Measurements from ENCODE around the gene CYP2C19. TPM values are rescaled to one million over a fixed set of nuclear protein-coding genes. Genes with fewer than 3 reads are reported as not detected.

Gene CYP2C19
- total RNA-seq, 3 donors from 2014 or later = 0.32 TPM; not detected in 2

DNA sequence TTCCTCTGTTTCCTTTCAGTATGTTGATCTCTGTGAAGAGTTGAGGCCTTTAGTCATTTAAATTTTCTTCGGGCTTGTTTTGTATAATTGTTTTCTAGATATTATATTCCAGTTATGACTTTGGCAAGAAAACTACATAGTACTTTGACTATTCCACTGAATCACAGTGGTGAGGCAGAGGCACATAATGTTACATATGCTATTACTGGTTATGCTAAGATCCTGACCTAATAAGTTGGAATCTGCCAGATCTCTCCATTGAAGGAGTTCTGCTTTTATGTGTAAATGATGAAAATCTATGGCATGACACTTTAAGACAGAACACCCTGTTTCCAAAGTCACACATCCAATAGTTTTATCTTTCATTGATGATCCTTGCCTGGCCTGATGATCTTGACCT is 83.7 kb downstream of the CYP2C19 start:
- Histone ChIP-seq H3K9me3 (no peaks in the 10 kb centered on the region), H3K4me1 (no peaks in the 10 kb centered on the region), H3K27ac (no peak overlapping the region), H3K4me3 (no peak overlapping the region), H3K27me3 (no peaks in the 10 kb centered on the region), H3K36me3 (no peaks in the 10 kb centered on the region)
- intact Hi-C loops (cut with DNase I; ENCODE audit: low total_unique reads) = no loop called here
- no peak for DNase-seq (ENCODE audit: low spot score in 2 of 2)
- no peak for TF ChIP-seq POLR2AphosphoS5 (IDR thresholded peaks at IDR 0.05)
- no peak for TF ChIP-seq POLR2A (IDR thresholded peaks at IDR 0.05)
- TF ChIP-seq, protein P1, sequence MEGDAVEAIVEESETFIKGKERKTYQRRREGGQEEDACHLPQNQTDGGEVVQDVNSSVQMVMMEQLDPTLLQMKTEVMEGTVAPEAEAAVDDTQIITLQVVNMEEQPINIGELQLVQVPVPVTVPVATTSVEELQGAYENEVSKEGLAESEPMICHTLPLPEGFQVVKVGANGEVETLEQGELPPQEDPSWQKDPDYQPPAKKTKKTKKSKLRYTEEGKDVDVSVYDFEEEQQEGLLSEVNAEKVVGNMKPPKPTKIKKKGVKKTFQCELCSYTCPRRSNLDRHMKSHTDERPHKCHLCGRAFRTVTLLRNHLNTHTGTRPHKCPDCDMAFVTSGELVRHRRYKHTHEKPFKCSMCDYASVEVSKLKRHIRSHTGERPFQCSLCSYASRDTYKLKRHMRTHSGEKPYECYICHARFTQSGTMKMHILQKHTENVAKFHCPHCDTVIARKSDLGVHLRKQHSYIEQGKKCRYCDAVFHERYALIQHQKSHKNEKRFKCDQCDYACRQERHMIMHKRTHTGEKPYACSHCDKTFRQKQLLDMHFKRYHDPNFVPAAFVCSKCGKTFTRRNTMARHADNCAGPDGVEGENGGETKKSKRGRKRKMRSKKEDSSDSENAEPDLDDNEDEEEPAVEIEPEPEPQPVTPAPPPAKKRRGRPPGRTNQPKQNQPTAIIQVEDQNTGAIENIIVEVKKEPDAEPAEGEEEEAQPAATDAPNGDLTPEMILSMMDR (IDR thresholded peaks at IDR 0.05) = no peak

DNA sequence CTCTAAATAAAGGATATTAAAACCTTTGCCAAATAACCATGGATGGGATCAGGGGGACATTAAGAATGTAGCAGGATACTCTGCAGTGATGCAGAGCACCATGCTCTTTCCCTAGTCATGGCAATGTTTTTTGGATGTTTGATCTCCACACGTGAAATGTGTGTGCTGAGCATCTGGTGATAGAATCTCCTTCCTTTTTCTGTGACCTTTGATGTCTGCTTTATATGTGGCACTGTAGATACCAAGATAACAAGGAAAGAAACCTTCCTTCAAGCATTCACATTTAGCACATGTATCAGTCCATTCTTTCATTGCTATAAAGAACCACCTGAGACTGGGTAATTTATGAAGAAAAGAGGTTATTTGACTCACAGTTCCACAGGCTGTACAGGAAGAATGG is 88.3 kb downstream of the CYP2C19 start:
- no peak overlapping the region for H3K27ac ChIP-seq
- no peak overlapping the region for H3K4me3 ChIP-seq
- no peaks in the 10 kb centered on the region for H3K4me1 ChIP-seq
- H3K9me3 ChIP-seq = peaks cover 0 to 4% of the 10 kb centered on the region in 2 donors
- TF ChIP-seq, protein P1 (IDR thresholded peaks at IDR 0.05) = no peak
- TF ChIP-seq POLR2A (IDR thresholded peaks at IDR 0.05) (no peak), POLR2AphosphoS5 (IDR thresholded peaks at IDR 0.05) (no peak)
- H3K36me3 ChIP-seq = no peaks in the 10 kb centered on the region
- DNase-seq (ENCODE audit: low spot score in 2 of 2) = no peak
- H3K27me3 ChIP-seq = no peaks in the 10 kb centered on the region
- intact Hi-C loops (cut with DNase I; ENCODE audit: low total_unique reads) = no loop called here

DNA sequence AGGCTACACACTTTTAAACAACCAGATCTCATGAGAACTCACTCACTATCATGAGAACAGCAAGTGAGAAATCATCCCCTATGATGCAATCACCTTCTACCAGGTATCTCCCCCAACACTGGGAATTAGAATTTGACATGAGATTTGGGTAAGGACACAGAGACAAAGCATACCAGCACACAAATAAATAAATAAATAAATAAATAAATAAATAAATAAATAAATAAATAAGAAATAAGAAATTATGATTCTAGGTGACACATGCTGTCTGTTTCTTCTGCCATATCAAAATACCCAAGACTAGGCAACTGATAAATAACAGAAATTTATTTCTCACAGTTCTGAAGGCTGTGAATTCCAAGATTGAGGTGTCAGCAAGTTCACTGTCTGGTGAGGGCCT is 88.8 kb downstream of the CYP2C19 start:
- Histone ChIP-seq H3K27me3 (no peaks in the 10 kb centered on the region), H3K36me3 (no peaks in the 10 kb centered on the region), H3K4me1 (no peaks in the 10 kb centered on the region), H3K27ac (no peak overlapping the region), H3K4me3 (no peak overlapping the region), H3K9me3 (peaks cover 0 to 6% of the 10 kb centered on the region in 2 donors)
- no peak for DNase-seq (ENCODE audit: low spot score in 2 of 2)
- TF ChIP-seq, protein P1 (IDR thresholded peaks at IDR 0.05) = no peak
- TF ChIP-seq POLR2AphosphoS5 (IDR thresholded peaks at IDR 0.05) (no peak), POLR2A (IDR thresholded peaks at IDR 0.05) (no peak)
- intact Hi-C loops (cut with DNase I; ENCODE audit: low total_unique reads) = no loop called here

DNA sequence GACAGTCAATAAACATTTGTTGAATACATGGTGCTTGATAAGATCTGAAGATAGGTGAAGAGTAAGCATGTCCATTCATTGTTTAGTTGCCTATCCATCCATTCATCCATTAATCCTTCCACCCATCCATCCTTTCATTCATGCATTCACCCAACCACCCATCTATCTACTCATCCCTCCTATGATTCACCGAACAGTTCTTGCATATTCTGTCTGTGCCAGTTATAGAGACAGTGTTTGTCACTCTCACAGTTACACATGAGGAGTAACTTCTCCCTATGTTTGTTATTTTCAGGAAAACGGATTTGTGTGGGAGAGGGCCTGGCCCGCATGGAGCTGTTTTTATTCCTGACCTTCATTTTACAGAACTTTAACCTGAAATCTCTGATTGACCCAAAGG is 90.0 kb downstream of the CYP2C19 start:
- Histone ChIP-seq H3K4me3 (no peak overlapping the region), H3K4me1 (no peaks in the 10 kb centered on the region), H3K27me3 (no peaks in the 10 kb centered on the region), H3K9me3 (peaks cover 0 to 6% of the 10 kb centered on the region in 2 donors), H3K36me3 (no peaks in the 10 kb centered on the region), H3K27ac (no peak overlapping the region)
- intact Hi-C loops (cut with DNase I; ENCODE audit: low total_unique reads) = no loop called here
- TF ChIP-seq POLR2AphosphoS5 (IDR thresholded peaks at IDR 0.05) (no peak), POLR2A (IDR thresholded peaks at IDR 0.05) (no peak)
- TF ChIP-seq, protein P1 (IDR thresholded peaks at IDR 0.05) = no peak
- DNase-seq (ENCODE audit: low spot score in 2 of 2) = no peak

DNA sequence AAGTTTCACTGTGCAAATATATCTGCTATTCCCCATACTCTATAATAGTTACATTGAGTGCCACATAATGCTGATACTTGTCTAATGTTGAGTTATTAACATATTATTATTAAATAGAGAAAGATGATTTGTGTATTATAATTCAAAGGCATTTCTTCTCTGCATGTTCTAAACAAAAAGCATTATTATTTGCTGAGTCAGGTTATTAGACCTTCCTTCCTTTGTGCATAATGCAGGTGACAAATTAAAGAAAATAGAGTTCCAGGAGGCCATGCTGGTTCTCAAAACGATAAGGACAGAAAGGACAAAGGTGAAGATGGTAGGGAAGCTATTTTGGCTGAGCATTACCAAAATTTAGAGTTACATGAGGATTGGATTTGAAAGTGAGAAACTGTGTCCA is 90.6 kb downstream of the CYP2C19 start:
- Histone ChIP-seq H3K27ac (no peak overlapping the region), H3K36me3 (no peaks in the 10 kb centered on the region), H3K9me3 (peaks cover 0 to 11% of the 10 kb centered on the region in 2 donors), H3K27me3 (no peaks in the 10 kb centered on the region), H3K4me3 (no peak overlapping the region), H3K4me1 (no peaks in the 10 kb centered on the region)
- intact Hi-C loops (cut with DNase I; ENCODE audit: low total_unique reads) = no loop called here
- TF ChIP-seq, protein P1 (IDR thresholded peaks at IDR 0.05) = no peak
- no peak for TF ChIP-seq POLR2AphosphoS5 (IDR thresholded peaks at IDR 0.05)
- TF ChIP-seq POLR2A (IDR thresholded peaks at IDR 0.05) = no peak
- no peak for DNase-seq (ENCODE audit: low spot score in 2 of 2)

Data from breast epithelium (tissue), 4 donors.